Sigmoid colon (tissue), 7 donors: ENCODE data around the gene CEP170B. TPM values are rescaled to one million over a fixed set of nuclear protein-coding genes. Genes with fewer than 3 reads are reported as not detected.

Source experiments
- DNase-seq: peaks from one replicate; pipeline ENCODE4 v3.0.0-alpha.2; 2019
- H3K27ac ChIP-seq, 4 donors: fragments of 200-600 bp; sonication (generic); one replicate each; pipeline ENCODE4 v1.5.1; 2016 to 2019; ENCODE audit warnings: mild to moderate bottlenecking in 1 of 4
- H3K27me3 ChIP-seq, 3 donors: fragments of 200-600 bp; sonication (generic); one replicate each; pipeline ENCODE4 v1.5.1; 2019; ENCODE audit warnings: mild to moderate bottlenecking in 1 of 3
- H3K36me3 ChIP-seq, 4 donors: fragments of 200-600 bp; sonication (generic); one replicate each; pipeline ENCODE4 v1.5.1; 2016 to 2019
- H3K4me1 ChIP-seq, 4 donors: fragments of 200-600 bp; sonication (generic); one replicate each; pipeline ENCODE4 v1.5.1; 2017 to 2019
- H3K4me3 ChIP-seq, 4 donors: fragments of 200-600 bp; sonication (generic); one replicate each; pipeline ENCODE4 v1.5.1; 2017 to 2019; ENCODE audit warnings: mild to moderate bottlenecking in 2 of 4, moderate library complexity in 1 of 4
- H3K9me3 ChIP-seq, 4 donors: fragments of 200-600 bp in 3 of 4; sonication (generic) in 3 of 4; one replicate each; pipeline versions ENCODE4 v1.5.1 to v1.6.1; 2013 to 2019
- CTCF ChIP-seq, 4 experiments: fragments of 450-650 bp in 3 of 4; fragments of 200-600 bp in 1 of 4; IDR thresholded peaks; one replicate each; pipeline ENCODE4 v1.5.1; 2016 to 2019; ENCODE audit warnings: antibody characterized with exemption in 4 of 4, mild to moderate bottlenecking in 3 of 4, moderate library complexity in 2 of 4
- EP300 ChIP-seq, 4 donors: sonication (generic); formaldehyde crosslinking; IDR thresholded peaks; one replicate each; pipeline ENCODE4 v1.6.1; 2017; ENCODE audit warnings: antibody characterized with exemption in 4 of 4
- POLR2A ChIP-seq, 2 donors: fragments of 450-650 bp; IDR thresholded peaks; one replicate each; pipeline ENCODE4 v1.6.1; 2016; ENCODE audit warnings: antibody characterized with exemption in 2 of 2, mild to moderate bottlenecking in 2 of 2, moderate library complexity in 2 of 2
- POLR2AphosphoS5 ChIP-seq, 4 donors: sonication (generic); formaldehyde crosslinking; IDR thresholded peaks; one replicate each; pipeline ENCODE4 v1.6.1; 2017; ENCODE audit warnings: antibody characterized with exemption in 4 of 4
- WGBS, 2 donors: extraction: QIAGEN DNeasy Blood & Tissue Kit; methylation state at CpG; one replicate each; pipeline ENCODE4 v1.1.7; 2013; 5-methylcytosine and 5-hydroxymethylcytosine counted together
- intact Hi-C: fragments of 100-400 bp; cut with DNase I; formaldehyde crosslinking; loops from one replicate; pipeline ENCODE4 v1.15.1; 2023
- polyA plus RNA-seq, 3 donors: library from polyadenylated mRNA; stranded (reverse); fragments of 200-250 nt; gene quantifications; one replicate each; pipeline ENCODE4 v1.2.3, GENCODE V29; 2013
- total RNA-seq, 4 donors: library from RNA; depleted of rRNA; stranded (reverse); fragments of >200 nt; gene quantifications; one replicate each; pipeline ENCODE4 v1.1.0, GENCODE V29; 2016
- donor health status: healthy with polysubstance abuse.
- donor health status: Bipolar disorder and iron deficiency.
- donor health status: healthy.

CEP170B gene
- total and polyA plus RNA-seq, 7 donors, result 5.4 to 60.0 (median 14.9) TPM

DNA sequence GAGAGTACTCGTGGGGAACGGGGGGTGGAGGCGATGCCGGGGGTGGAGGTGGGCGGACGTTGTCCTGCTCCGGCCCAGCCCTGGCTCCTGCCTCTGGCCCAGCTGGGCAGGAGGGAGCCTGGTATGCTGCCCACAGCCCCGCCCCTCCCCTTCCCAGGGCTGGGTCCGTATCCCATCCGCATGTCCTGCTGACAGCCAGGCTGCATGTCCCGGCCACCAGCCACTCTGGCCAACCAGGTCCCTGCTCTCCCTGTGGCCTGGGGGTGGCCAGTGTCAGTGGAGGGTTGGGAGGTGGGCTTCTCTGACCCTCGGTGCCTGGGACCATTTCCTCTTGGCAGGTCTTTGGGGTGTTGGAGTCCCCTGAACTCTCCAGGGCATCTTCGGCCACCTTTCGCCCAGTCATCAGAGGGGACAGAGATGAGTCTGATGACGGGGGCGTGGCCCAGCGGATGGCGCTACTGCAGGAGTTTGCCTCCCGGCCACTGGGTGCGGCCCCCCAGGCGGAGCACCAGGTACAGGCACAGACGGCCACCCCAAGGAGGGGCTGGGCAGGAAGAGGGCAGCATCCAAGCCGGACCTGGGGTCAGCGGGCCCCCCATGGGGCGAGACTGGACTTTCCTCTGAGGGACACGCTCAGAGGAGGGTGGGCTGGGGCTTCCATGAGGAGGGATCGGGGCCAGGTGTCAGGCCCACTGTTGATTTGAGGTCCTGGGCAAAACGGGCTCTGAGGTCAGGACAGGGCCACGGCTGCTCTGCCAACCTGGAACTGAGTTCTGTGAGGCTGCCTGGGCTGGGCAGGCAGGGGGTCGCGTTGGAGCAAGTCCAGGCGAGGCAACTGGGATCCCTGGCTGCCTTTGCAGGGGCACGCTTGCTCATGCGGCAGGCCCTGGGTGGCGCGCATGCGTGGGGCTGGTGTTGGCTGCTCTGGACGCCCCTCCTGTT is 20.2 kb downstream of the CEP170B start:
- H3K9me3 ChIP-seq, result no peaks in the 10 kb centered on the region
- no peaks in the 10 kb centered on the region for H3K27me3 ChIP-seq
- intact Hi-C loops, result no loop called here
- TF ChIP-seq EP300 (IDR thresholded peaks at IDR 0.05) (no peak), POLR2AphosphoS5 (IDR thresholded peaks at IDR 0.05) (no peak), POLR2A (IDR thresholded peaks at IDR 0.05) (no peak), CTCF (IDR thresholded peaks at IDR 0.05) (no peak)
- no peaks in the 10 kb centered on the region for H3K4me1 ChIP-seq
- no peak overlapping the region for H3K27ac ChIP-seq
- H3K4me3 ChIP-seq, result no peak overlapping the region
- DNase-seq, result no peak
- H3K36me3 ChIP-seq, result peaks cover 13 to 69% (median 23%) of the 10 kb centered on the region in 4 donors
- 88 to 93% methylated on average over 38 of the region's 38 CpGs for WGBS, 2 donors

- Histone ChIP-seq H3K4me3 (no peak overlapping the region), H3K27ac (no peak overlapping the region), H3K27me3 (no peaks in the 10 kb centered on the region), H3K9me3 (no peaks in the 10 kb centered on the region), H3K36me3 (peaks cover 7 to 60% (median 19%) of the 10 kb centered on the region in 4 donors), H3K4me1 (no peaks in the 10 kb centered on the region)
- no peak for DNase-seq
- WGBS, 2 donors, result 92 to 94% methylated on average over 40 of the region's 40 CpGs
- TF ChIP-seq POLR2AphosphoS5 (IDR thresholded peaks at IDR 0.05) (no peak), CTCF (IDR thresholded peaks at IDR 0.05) (no peak), POLR2A (IDR thresholded peaks at IDR 0.05) (no peak), EP300 (IDR thresholded peaks at IDR 0.05) (no peak)
- intact Hi-C loops, result no loop called here
Observed at GRCh38 chr14:104885973-104886689, 21.1 kb downstream of the CEP170B start.

DNA sequence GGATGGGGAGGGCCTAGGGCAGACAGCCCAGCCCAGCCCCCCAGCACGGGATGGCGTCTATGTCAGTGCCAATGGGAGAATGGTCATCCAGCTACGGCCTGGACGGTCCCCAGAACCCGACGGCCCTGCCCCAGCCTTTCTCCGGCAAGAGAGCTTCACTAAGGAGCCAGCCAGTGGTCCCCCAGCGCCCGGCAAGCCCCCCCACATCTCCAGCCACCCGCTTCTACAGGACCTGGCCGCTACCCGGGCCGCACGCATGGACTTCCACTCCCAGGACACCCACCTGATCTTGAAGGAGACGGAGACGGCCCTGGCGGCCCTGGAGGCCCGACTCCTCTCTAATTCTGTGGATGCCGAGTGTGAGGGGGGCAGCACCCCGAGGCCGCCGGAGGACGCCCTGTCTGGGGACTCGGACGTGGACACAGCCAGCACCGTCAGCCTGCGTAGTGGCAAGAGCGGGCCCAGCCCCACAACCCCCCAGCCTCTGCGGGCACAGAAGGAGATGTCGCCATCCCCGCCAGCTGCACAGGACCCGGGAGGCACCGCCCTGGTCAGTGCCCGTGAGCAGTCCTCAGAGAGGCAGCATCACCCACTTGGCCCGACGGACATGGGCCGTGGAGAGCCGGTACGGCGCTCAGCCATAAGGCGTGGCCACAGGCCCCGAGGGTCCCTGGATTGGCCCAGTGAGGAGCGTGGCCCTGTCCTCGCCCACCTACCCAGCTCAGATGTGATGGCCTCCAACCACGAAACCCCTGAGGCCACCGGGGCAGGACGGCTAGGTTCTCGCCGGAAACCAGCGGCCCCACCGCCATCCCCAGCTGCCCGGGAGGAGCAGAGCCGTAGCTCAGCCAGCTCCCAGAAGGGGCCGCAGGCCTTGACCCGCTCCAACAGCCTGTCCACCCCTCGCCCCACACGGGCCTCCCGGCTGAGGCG is 21.9 kb downstream of the CEP170B start:
- WGBS, 2 donors, result 96% methylated on average over 59 of the region's 59 CpGs
- no peak overlapping the region for H3K4me3 ChIP-seq
- no peaks in the 10 kb centered on the region for H3K27me3 ChIP-seq
- no peak overlapping the region for H3K27ac ChIP-seq
- peak; percentile 61 for DNase-seq
- peaks cover 7 to 59% (median 19%) of the 10 kb centered on the region in 4 donors for H3K36me3 ChIP-seq
- TF ChIP-seq POLR2AphosphoS5 (IDR thresholded peaks at IDR 0.05) (no peak), CTCF (IDR thresholded peaks at IDR 0.05) (no peak), EP300 (IDR thresholded peaks at IDR 0.05) (no peak), POLR2A (IDR thresholded peaks at IDR 0.05) (no peak)
- no peaks in the 10 kb centered on the region for H3K4me1 ChIP-seq
- intact Hi-C loops, result no loop called here
- no peaks in the 10 kb centered on the region for H3K9me3 ChIP-seq

GRCh38 chr14:104887623-104888488 is 22.8 kb downstream of the CEP170B start:
- Histone ChIP-seq H3K27me3 (no peaks in the 10 kb centered on the region), H3K27ac (no peak overlapping the region), H3K4me1 (no peaks in the 10 kb centered on the region), H3K4me3 (no peak overlapping the region), H3K9me3 (no peaks in the 10 kb centered on the region), H3K36me3 (peaks cover 6 to 55% (median 19%) of the 10 kb centered on the region in 4 donors)
- DNase-seq, result peak; percentile 60
- WGBS, 2 donors, result 95% methylated on average over 33 of the region's 33 CpGs
- intact Hi-C loops, result no loop called here
- no peak for TF ChIP-seq CTCF (IDR thresholded peaks at IDR 0.05)
